GM18907 (cell line): Measurements from ENCODE around the gene YARS1.

Source experiments
- ATAC-seq: cut with Tn5 transposase; IDR thresholded peaks from one replicate; pipeline ENCODE4 v1.9.1; 2021; ENCODE audit warnings: mild to moderate bottlenecking, moderate library complexity; ENCODE audit not compliant: unreplicated experiment

YARS1 gene

DNA sequence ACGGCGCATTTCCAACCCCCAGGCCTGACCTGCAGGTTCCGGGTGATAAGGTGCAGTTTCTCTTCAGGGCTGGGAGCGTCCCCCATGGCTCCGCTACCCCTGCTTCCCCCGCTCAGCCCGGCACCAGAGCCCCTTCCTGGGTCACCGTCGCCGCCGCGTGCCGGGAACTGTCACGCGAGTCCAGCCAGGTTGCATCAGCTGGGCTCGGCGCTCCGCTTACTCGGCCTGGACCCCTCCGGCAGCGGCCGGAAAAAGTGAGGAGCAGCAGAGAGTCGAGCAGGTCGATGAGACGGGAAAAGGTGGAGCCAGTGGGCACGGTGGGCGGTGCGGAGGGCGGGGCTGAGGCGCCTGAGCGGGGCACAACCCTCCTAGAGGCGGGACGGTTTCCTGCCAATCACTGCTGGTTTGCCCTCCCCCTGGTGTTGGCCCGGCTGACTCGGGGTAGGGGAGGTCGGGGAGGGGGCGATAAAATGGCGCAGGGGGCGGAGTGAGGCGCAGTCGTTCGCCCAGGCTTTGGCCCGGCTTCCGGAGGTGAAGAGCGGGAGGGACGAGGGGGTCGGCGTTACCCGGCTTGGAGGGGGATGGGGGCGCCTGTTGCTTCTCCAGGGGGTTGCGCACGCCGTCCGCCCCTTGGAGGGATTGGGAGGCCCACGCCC is at the start of gene YARS1, which contains the start of gene S100PBP:
Gene YARS1 (minus strand): TSS at position 200 of the 656 bp plus-strand sequence. CDS start 114 bp downstream, at position 86.
Gene S100PBP (plus strand): TSS at position 495 of the 656 bp plus-strand sequence. CDS start 8,447 bp downstream, outside the sequence.
- ATAC-seq, result peak; percentile 84

DNA sequence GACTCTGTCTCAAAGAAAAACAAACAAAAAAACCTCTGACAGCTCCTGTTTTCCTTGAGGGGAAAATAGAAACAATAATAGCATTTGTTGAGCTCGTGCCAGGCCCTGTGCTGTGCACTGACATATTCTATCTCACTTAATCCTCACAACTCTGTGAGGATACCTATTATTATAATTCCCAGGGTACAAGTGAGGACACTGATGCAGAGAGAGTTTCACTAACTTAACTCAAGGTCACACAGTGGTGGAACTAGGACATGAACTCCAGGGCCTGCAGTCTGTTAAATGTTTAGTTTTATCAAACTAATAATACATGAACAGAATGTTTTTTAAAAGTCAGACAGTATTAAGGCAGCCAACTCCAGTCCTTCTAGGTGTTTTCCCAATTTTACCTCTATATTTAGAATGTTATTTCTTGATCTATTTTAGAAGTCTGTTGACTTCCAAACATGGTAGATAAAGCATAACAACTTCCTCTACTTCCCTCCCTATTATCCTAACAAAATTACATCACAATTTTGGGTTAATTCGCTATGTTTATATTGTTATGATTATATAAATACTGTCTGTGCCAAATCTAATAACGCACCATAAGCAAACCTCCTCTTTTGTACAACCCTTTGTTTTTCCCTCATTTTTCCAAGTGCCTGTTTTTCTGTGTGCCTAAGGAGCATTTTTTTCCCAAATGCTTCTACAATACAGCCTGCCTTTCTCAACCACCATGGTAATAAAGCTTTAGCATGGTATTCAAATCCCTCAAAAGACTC is 48.7 kb upstream of the YARS1 start:
- no peak for ATAC-seq

DNA sequence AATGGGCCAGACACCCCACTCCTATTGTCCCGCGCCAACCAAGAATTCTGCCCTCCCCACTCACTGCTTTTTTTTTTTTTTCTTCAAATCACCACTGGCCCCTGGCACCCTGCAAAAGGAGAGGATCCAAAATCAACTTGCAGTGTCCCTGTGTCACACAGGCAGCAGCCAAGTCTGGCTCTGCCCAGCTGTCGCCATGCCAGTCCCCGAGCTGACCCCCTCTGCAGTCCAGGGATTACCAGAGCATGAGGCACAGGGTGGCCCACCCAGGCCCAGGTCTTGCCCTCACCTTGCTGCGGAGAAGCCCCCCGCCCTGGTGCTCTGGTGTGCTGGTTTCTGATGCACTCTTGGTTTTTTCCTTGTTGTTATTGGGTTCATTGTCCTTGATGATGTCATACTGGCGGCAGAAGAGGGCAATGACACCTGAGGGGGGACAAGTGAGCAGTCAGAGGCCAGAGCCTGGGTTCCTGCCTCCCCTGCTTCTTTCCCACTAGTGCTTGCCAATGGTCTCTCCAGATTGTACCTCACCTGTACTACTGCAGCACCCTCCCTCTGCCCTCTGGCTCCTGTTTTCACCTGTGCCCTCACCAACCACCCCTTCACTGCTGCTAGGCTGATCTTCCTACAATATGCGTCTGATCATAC is 47.3 kb upstream of the YARS1 start:
- ATAC-seq, result no peak

DNA sequence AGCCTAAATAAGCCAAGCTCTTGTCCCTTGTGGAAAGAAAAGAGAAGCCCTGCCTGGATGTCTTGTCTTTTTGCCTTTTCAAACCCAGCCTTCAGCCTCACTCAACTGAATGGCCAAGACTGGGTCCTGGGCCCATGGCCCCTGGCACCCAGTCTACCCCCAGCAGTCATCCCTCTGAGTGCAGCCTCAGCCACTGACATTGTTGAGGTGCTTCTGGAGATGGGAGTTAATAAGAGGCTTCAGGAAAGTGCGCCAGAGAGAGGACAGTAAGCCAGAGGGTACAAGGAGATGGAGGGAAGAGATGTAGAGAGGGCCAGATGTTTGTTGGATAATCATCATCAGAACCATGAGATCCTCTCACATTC is 46.7 kb upstream of the YARS1 start:
- no peak for ATAC-seq

DNA sequence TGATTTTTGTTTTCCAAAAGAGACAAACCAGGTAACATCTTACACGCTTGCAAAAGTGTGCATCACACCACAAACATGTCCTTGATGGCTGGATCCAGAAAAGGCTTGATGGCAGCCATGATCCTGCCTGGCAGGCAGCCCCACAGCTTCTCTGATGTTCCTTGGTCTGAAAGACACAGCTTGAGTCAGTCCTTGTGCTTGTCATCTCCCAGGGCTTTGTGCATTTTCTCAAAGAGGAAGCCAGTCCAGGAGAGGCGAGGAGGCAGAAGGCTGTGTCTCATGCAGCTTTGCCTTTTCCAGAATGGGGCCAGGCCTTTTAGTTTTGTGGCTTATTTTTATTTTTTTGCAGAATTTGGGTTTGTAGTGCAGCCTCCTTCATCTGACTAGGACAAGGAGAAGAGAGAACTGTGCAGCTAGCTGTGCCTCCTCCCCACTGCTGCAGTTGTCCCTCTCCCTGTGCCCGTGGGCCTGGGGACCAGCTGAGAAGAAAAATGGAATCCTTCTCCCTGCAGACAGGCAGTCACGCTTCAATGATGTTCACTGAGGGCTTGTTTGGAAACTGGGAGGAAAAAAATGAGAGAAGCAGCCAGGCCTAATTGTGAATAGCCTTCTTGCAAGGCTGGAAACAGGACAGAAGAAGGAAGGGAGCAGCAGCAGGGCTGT is 46.2 kb upstream of the YARS1 start:
- no peak for ATAC-seq

DNA sequence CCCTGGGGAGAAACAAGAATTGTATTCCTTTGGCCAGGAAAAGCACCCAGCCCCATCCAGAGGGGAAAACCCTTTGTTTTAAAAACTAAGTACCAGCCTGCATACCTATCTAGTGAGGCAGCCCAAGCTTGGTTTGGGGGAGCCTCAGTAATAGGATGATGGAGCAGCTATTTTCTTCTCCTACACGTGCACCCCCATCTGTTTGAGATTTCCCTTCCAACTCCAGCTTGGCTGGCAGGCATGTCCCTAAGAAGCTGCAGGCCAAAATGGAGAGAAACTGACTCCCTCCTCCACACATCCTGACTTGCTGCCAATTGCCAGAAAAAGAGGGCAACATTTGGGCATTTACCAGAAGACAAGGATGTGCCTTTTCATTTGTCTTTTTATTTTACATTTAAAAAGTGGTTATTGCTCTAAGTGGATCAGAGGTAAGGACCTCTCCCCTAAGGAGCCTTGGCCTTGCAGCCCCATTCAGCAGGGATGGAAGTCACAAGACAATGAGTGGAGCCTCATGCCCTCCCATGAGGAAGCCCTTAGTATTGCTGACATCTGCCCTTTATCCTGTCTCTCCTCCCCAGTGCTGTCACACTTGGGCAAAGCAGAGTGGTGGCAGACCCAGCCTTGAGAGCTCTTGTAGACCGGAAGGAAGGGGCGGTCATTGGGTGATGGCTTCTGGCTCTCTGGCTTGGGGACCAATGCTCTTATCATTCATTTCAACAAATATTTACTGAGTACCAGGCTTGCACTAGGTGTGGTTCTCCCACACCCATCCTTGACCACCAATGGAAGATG is 44.9 kb upstream of the YARS1 start:
- no peak for ATAC-seq

DNA sequence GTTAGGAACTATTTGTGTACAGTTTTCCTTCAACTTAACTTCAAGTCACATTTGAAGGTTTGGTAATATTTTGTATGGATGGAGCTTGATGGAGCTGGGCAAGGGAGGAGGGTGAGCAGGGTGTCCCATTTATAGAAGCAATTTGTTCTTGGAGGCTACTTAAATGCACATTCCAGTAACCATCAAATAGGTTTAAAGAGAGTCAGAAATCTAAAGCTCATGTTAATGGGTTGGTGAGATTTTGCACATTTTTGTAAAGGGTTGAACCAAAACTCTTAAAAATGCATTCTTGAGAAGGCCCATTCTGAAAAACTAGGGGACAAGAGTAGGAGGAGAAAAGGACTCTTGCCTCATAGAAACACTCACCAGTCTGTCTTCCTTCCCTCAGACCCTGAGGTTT is 43.4 kb upstream of the YARS1 start:
- ATAC-seq, result no peak

DNA sequence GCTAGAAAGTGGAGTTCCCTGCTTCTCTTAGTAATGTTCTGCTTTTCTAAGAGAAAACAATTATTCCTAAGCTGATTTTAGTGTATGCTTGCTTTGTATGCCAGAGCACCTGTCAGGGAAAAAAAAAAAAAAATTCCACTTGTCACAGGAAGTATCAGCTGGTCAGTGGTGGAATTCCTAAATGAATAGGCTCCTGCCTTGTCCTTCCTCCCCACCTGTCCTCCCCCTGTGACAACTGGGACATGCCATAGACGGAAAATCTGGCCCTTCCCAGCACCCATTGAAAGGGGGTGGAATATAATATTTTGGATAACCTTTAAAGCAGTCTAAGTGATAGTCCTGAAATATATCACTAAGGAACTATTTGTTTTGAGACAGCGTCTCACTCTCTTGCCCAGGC is 42.8 kb upstream of the YARS1 start:
- no peak for ATAC-seq

DNA sequence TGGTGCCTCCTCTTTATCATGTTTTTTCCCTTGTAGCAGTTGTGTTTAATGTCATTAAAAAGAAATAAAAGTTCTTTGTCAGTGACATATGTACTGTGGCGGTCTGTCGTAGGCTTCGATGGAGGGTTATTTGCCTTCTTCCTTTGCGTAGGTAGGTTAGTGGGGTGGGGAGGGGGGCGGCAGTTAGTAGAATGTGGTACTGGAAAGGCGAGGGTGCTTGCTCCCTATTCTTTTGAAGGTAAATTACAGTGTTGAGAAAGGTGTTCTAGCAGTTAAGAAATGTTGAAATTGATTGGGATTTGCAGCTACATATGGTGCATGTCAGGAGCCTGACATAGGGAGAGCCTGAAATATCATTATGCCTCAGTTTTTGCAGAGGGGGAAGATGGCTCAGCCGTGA is 41.6 kb upstream of the YARS1 start:
- ATAC-seq, result no peak

DNA sequence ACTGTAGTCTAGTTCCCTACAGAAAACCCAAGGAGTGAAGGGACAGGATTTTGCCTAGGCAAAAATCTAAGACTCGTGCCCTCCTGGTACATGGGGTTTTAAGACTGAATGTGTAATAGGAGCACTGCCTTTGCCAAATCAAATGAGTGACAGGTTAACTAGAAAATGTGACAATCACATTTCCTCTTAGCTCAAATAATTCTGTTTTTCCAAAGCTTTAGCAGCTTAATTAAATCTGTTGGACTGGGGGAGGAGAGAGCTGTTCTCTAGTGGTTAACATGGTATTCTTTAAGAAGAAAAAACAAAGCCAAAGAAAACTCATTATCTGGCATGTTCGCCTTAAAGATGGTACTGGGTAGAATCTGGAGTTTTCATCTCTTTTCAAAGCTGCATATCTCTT is 41.0 kb upstream of the YARS1 start:
- no peak for ATAC-seq

DNA sequence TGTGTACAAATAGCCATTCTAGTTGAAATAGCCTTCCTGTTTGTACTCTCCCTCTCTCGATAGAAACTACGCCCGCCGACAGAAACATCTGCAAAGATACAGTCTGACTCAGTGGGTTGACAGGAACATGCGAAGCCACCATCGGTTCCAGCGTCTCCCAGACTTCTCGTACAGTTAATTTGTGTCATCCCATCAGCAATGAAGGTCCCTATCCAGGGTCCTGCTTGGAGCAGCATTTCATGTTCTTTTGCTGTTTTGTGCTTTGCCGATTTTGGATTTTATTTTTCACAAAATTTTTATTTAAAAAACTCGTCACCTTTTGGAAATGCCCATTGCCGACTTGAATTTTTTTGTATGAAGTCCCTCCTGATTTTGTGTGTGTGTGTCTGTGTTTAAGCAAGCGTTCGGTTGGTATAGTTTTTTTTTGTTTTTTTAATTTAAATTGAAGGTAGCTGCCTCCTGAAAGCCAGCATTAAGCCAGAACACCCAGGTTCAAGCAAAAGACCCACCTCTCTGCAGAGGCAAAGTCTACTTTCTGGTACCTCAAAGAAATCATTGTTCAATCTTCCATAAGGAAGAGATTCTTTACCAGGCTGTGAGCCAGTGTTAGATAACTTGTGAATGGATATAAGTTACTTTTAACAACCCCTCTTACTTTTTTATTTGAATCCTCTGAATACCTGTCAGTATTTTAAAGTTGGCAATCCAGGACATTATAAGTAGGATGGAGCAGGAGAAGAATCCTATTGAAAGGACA is 38.9 kb upstream of the YARS1 start:
- no peak for ATAC-seq

DNA sequence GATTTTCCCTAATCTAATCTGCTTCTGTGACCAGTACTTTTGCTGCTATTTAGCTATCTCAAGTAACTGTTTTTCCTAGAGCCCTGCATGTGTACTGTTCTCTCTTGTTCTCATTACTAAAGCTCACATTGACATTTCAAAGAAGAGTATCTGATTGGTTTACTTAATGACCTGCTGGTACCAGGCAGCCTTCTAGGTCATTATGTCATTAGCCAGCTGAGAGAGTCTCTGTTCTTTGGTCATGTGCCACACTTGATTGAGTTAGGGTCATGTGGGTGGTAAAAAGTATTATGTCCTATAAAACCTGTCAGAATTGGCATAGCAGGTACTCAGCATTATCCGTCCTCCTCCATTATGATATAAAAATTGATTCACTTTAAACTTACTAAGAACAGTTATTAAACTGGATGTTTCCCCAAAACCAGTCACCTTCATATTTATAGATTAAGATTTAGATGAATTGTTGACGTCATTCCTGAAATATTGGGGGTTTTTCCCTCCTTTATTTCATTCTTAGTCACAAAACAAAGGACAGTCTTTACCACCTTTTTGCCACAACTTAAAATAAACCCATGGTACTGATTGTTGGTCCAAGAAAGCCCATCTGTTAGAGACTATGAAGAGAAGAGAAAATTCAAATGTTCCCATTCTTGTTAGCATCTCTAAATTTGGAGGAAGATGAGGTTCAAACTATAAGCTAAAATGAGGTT is 31.4 kb upstream of the YARS1 start:
- ATAC-seq, result no peak

DNA sequence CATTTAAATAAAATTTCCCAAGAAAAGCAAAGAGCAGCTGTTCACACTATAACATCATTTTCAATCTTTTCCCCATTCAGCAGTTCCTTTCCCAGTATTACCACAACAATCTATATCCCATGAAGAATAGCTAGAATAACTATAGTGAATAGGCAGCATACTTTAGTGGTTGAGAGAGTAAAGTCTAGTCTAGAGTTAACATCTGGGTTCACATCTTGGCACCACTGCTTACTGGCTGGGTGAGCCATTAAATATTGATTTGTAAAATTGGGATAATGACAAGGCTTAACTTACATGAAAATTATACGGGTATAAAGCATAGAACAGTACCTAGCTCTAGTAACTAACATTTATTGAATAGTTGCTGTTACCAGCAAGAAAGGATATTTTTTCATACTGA is 14.7 kb upstream of the YARS1 start:
- ATAC-seq, result no peak

DNA sequence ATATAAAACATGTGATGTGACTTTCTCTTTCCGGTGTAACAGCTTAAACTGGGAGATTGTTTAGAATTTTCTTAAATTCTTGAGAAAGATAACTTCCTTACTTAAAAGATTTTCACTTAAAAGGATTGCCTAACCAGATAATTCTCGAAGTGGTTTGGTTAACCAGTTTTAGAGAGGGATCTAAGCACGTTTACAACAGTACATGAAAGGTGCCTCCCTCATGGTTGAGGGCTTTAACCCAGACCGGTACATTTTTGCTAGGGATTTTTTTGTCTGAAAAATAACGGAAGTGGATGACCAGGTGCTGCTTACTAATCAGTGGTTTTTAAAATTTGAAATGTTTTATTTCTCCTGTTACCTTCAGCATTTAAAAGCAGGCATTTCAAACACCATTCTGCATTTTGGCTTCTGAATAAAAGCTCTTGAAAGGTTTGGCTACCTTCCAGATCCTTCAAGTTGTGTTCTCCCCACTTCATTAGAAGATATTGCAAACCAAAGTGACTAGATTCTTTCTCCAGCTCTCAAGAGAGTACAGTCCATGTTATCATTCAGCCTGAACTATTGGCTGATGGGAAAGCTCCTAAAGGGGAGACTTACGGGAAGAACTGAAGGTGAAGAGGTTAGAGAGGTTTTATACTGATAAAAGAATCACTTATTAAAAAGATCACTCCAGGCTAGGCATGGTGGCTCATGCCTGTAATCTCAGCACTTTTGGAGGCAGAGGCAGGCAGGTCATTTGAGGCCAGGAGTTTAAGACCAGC is 13.1 kb upstream of the YARS1 start:
- no peak for ATAC-seq

DNA sequence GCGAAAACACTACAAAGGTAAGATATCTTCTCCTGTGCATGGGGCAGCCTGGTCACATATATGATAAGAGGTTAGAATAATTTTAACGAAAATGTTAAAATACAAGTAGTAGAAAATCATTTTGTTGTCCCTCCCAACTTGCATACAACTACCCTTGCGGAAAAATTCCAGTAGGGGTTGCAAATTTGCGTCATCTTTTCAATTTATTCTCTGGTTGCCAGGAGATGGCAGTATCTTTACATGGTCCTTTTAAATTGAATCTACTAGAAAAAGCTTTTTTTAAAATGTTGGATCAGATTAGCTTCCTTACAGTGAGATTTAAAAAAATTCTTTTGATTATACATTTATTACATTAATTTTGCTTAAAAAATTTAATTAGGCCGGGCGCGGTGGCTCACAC is 11.2 kb upstream of the YARS1 start:
- ATAC-seq, result no peak

DNA sequence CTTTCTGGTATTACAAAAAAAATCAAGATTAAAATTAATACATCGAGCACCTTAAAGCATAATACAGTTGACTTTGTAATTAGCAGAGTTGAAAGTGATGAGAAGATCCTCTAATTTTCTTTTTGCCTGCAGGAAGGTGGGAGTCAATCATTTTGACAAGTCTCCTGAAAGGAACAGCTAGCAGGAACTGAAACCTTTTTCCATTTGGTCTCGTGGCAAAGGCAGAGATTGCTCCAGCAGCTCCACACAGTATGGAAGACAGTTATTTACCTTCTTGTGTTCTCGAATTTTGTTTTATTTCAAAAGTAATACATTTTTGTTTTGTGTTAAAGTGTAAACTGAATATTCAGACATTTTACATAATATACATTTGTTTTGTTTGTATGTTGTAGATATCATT is 8.0 kb upstream of the YARS1 start:
- no peak for ATAC-seq

DNA sequence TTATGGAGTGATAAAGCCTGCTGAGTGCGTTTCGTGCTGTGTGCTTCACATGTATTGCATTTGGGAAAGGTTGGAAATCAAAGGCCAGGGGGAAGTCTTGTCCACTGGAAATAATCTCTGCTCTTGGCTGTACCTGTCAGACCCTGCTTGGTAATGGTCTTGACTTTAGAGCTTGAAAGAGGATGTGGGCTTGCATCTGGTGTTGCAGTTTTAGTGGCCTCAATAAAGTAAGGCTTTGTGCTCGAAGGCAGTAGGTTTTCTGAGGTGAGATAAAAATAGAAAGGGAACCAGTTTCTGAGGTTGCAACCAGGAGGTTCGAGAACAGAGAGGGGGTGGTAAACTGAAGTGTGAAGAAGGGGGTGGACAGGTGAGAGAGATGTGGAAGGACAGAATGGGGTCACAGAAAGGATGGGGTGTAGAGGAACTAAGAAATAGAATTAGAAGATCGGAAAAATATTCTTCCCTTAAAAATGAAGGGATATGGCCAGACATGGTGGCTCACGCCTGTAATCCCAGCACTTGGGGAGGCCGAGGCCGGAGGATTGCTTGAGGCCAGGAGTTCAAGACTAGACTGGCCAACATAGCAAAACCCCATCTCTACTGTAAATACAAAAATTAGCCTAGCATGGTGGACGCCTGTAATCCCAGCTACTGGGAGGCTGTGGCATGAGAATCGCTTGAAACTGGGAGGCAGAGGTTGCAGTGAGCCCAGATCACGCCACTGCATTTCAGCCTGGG is 1.8 kb upstream of the YARS1 start:
- ATAC-seq, result peak; percentile 43
